H1 (cell line): Measurements from ENCODE around the gene MED31. TPM values are rescaled to one million over a fixed set of nuclear protein-coding genes. Genes with fewer than 3 reads are reported as not detected.

Experiments
- CTCF ChIA-PET: fragments of 300-600 bp; sonication (Branson Sonifier 250); formaldehyde crosslinking; loops from one replicate; lab custom pipeline; 2021; ENCODE audit not compliant: partially characterized antibody; lab: Charles Lee
- POLR2A ChIA-PET: fragments of 300-600 bp; sonication (Branson Sonifier 250); formaldehyde crosslinking; loops from one replicate; lab custom pipeline; 2021; ENCODE audit warnings: inconsistent platforms; ENCODE audit not compliant: partially characterized antibody; lab: Charles Lee
- DNase-seq, 2 experiments: peaks; one replicate each; pipeline versions ENCODE4 v3.0.0 to v3.0.0-alpha.2; 2010 to 2022; ENCODE audit warnings: low spot score in 2 of 2, low read depth in 1 of 2, mixed read lengths in 1 of 2
- FAIRE-seq: peaks from 2 replicates; lab custom pipeline; 2011; peaks lifted over from hg19 to GRCh38; lab: Jason Lieb, UNC
- H2AFZ ChIP-seq: 2 replicates; pipeline ENCODE4 v1.8.1; 2012; ENCODE audit warnings: low read length, inconsistent platforms
- H2AK5ac ChIP-seq: 2 replicates; pipeline ENCODE4 v1.6.1; 2013; ENCODE audit warnings: low read depth, low read length
- H2BK120ac ChIP-seq: replicated peaks from 2 replicates; pipeline ENCODE3; 2013; ENCODE audit warnings: low read depth, low read length, inconsistent platforms
- H2BK12ac ChIP-seq: 2 replicates; pipeline ENCODE4 v1.6.1; 2013; ENCODE audit warnings: low read depth, low read length
- H2BK15ac ChIP-seq: 2 replicates; pipeline ENCODE4 v1.6.1; 2013; ENCODE audit warnings: low read length
- H2BK20ac ChIP-seq: 2 replicates; pipeline ENCODE4 v1.6.1; 2013; ENCODE audit warnings: low read length
- H2BK5ac ChIP-seq: 2 replicates; pipeline ENCODE4 v1.6.1; 2013; ENCODE audit warnings: low read depth, low read length
- H3K14ac ChIP-seq: 2 replicates; pipeline ENCODE4 v1.6.1; 2013; ENCODE audit warnings: inconsistent platforms; ENCODE audit not compliant: insufficient read length
- H3K18ac ChIP-seq: 2 replicates; pipeline ENCODE4 v1.6.1; 2013; ENCODE audit warnings: low read length; ENCODE audit errors: extremely low read depth
- H3K23ac ChIP-seq: 2 replicates; pipeline ENCODE4 v1.6.1; 2013; ENCODE audit warnings: inconsistent platforms; ENCODE audit not compliant: insufficient read length
- H3K23me2 ChIP-seq: 2 replicates; pipeline ENCODE4 v1.6.1; 2013; ENCODE audit warnings: low read depth, low read length
- H3K27ac ChIP-seq: 2 replicates; pipeline ENCODE4 v1.6.1; 2011; ENCODE audit warnings: low read depth, low read length, inconsistent platforms
- H3K27me3 ChIP-seq, 4 experiments: replicated peaks in 1 of 4; 1 replicate in 1 of 4; 2 replicates in 3 of 4; pipeline versions ENCODE4 v1.6.1 to v1.8.1; 2011 to 2013; ENCODE audit warnings: low read length in 3 of 4, mild to moderate bottlenecking in 3 of 4, inconsistent platforms in 2 of 4, mixed read lengths in 2 of 4, moderate library complexity in 1 of 4; ENCODE audit not compliant: control insufficient read depth in 3 of 4, insufficient read depth in 3 of 4; ENCODE audit errors: extremely low read depth in 1 of 4
- H3K36me3 ChIP-seq, 4 experiments: 2 replicates each; pipeline versions ENCODE4 v1.6.1 to v1.8.1; 2011 to 2013; ENCODE audit warnings: mild to moderate bottlenecking in 4 of 4, low read length in 3 of 4, moderate library complexity in 2 of 4, control low read depth in 1 of 4, inconsistent platforms in 1 of 4; ENCODE audit not compliant: insufficient read depth in 4 of 4, control insufficient read depth in 2 of 4
- H3K4ac ChIP-seq: replicated peaks from 2 replicates; pipeline ENCODE3; 2013; ENCODE audit warnings: low read length, low read depth, mixed read lengths, inconsistent platforms; ENCODE audit not compliant: insufficient read length
- H3K4me1 ChIP-seq, 4 experiments: replicated peaks in 1 of 4; 1 replicate in 1 of 4; 2 replicates in 3 of 4; pipeline versions ENCODE4 v1.6.1 to v1.8.1; 2011 to 2013; ENCODE audit warnings: low read length in 3 of 4, inconsistent platforms in 2 of 4, mixed read lengths in 1 of 4; ENCODE audit not compliant: insufficient read depth in 4 of 4, control insufficient read depth in 3 of 4
- H3K4me2 ChIP-seq, 2 experiments: 2 replicates each; pipeline versions ENCODE4 v1.6.1 to v1.8.1; 2011 to 2013; ENCODE audit warnings: low read depth in 2 of 2, low read length in 2 of 2, control low read depth in 1 of 2, inconsistent platforms in 1 of 2, mild to moderate bottlenecking in 1 of 2; ENCODE audit not compliant: insufficient read depth in 1 of 2
- H3K4me3 ChIP-seq, 4 experiments: fragments of 200-600, 300-600 bp in 1 of 4; sonication (generic), shearing (Covaris generic), sonication (Bioruptor Twin) in 1 of 4; 2 replicates each; pipeline versions ENCODE4 v1.5.1 to v1.8.1; 2011 to 2016; ENCODE audit warnings: low read length in 4 of 4, low read depth in 3 of 4, control low read depth in 2 of 4, inconsistent platforms in 2 of 4, mild to moderate bottlenecking in 2 of 4, mixed read lengths in 1 of 4, moderate library complexity in 1 of 4; ENCODE audit not compliant: insufficient read depth in 2 of 4; ENCODE audit errors: extremely low read depth in 1 of 4
- H3K56ac ChIP-seq: replicated peaks from 2 replicates; pipeline ENCODE3; 2013; ENCODE audit warnings: low read depth, mild to moderate bottlenecking, mixed read lengths, low read length, inconsistent platforms; ENCODE audit not compliant: insufficient read length
- H3K79me1 ChIP-seq: 2 replicates; pipeline ENCODE4 v1.6.1; 2013; ENCODE audit warnings: low read depth, low read length, control low read depth
- H3K79me2 ChIP-seq, 2 experiments: 2 replicates each; pipeline versions ENCODE4 v1.6.1 to v1.8.1; 2012 to 2013; ENCODE audit warnings: low read length in 2 of 2, mild to moderate bottlenecking in 2 of 2, inconsistent platforms in 1 of 2; ENCODE audit not compliant: insufficient read depth in 2 of 2, control insufficient read depth in 1 of 2
- H3K9ac ChIP-seq, 4 experiments: replicated peaks in 1 of 4; 1 replicate in 1 of 4; 2 replicates in 3 of 4; pipeline versions ENCODE4 v1.6.1 to v1.8.1; 2011 to 2013; ENCODE audit warnings: low read depth in 3 of 4, low read length in 3 of 4, control low read depth in 2 of 4, mild to moderate bottlenecking in 2 of 4, moderate library complexity in 2 of 4, inconsistent platforms in 1 of 4; ENCODE audit errors: extremely low read depth in 1 of 4
- H3K9me3 ChIP-seq, 2 experiments: 2 replicates each; pipeline versions ENCODE4 v1.6.1 to v1.8.1; 2012 to 2013; ENCODE audit warnings: mild to moderate bottlenecking in 2 of 2, moderate library complexity in 2 of 2, control low read depth in 1 of 2, inconsistent platforms in 1 of 2, low read depth in 1 of 2, low read length in 1 of 2, mixed read lengths in 1 of 2; ENCODE audit not compliant: insufficient read depth in 2 of 2
- H4K20me1 ChIP-seq, 2 experiments: replicated peaks in 1 of 2; 2 replicates each; pipeline versions ENCODE3 to v1.8.1; 2011 to 2013; ENCODE audit warnings: inconsistent platforms in 2 of 2, low read length in 2 of 2, mild to moderate bottlenecking in 1 of 2; ENCODE audit not compliant: insufficient read depth in 2 of 2, control insufficient read depth in 1 of 2
- H4K5ac ChIP-seq: 2 replicates; pipeline ENCODE4 v1.6.1; 2013; ENCODE audit warnings: low read length, low read depth, mixed read lengths, inconsistent platforms; ENCODE audit not compliant: insufficient read length
- H4K8ac ChIP-seq: 2 replicates; pipeline ENCODE4 v1.8.0; 2013; ENCODE audit warnings: mild to moderate bottlenecking, moderate library complexity, low read length, inconsistent platforms; ENCODE audit not compliant: insufficient read depth; ENCODE audit errors: extremely low read depth
- H4K91ac ChIP-seq: replicated peaks from 2 replicates; pipeline ENCODE3; 2013; ENCODE audit warnings: low read length, mixed read lengths, inconsistent platforms; ENCODE audit not compliant: insufficient read length
- BRCA1 ChIP-seq: IDR thresholded peaks from 2 replicates; pipeline ENCODE4 v1.6.1; 2012; ENCODE audit warnings: low read depth, low read length, improper control_type of control experiment
- CBX5 ChIP-seq: fragments of 300-800, 300-1000 bp; sonication (generic); IDR thresholded peaks from 2 replicates; pipeline ENCODE4 v1.7.1; 2016; ENCODE audit warnings: antibody characterized with exemption, low read length, low read depth
- CHD1 ChIP-seq: IDR thresholded peaks from 2 replicates; pipeline ENCODE4 v1.6.1; 2012; ENCODE audit warnings: low read depth, low read length, improper control_type of control experiment
- EZH2 ChIP-seq: fragments of 200-600 bp; sonication (generic); IDR thresholded peaks from 2 replicates; pipeline ENCODE4 v1.7.1; 2012; ENCODE audit warnings: low read depth, mild to moderate bottlenecking, moderate library complexity, low read length, inconsistent platforms; ENCODE audit not compliant: severe bottlenecking
- FOSL1 ChIP-seq: IDR thresholded peaks from 2 replicates; pipeline ENCODE4 v1.6.1; 2011; ENCODE audit warnings: mild to moderate bottlenecking, low read depth, low read length, moderate library complexity; ENCODE audit not compliant: insufficient read depth
- GTF2F1 ChIP-seq: IDR thresholded peaks from 2 replicates; pipeline ENCODE4 v1.6.1; 2012; ENCODE audit warnings: low read depth, low read length, improper control_type of control experiment, borderline replicate concordance
- KDM4A ChIP-seq: IDR thresholded peaks from one replicate; pipeline ENCODE4 v1.7.1; 2012; ENCODE audit warnings: low read depth, mild to moderate bottlenecking, moderate library complexity, low read length, inconsistent platforms; ENCODE audit not compliant: severe bottlenecking
- POU5F1 ChIP-seq: IDR thresholded peaks from 2 replicates; pipeline ENCODE4 v1.6.1; 2011; ENCODE audit warnings: low read depth, mild to moderate bottlenecking, low read length, moderate library complexity
- RAD21 ChIP-seq, 2 experiments: IDR thresholded peaks in 1 of 2; conservative IDR thresholded peaks in 1 of 2; 2 replicates each; pipeline ENCODE4 v1.6.1; 2011; ENCODE audit warnings: low read depth in 2 of 2, low read length in 2 of 2, improper control_type of control experiment in 1 of 2, inconsistent platforms in 1 of 2, mild to moderate bottlenecking in 1 of 2, moderate library complexity in 1 of 2
- SAP30 ChIP-seq: fragments of 300-600 bp; sonication (generic); IDR thresholded peaks from 2 replicates; pipeline ENCODE4 v1.7.1; 2012; ENCODE audit warnings: low read length, moderate library complexity, mild to moderate bottlenecking, inconsistent platforms; ENCODE audit not compliant: insufficient read depth, insufficient replicate concordance
- SIX5 ChIP-seq: IDR thresholded peaks from 2 replicates; pipeline ENCODE4 v1.6.1; 2011; ENCODE audit warnings: mild to moderate bottlenecking, low read depth, low read length
- SP2 ChIP-seq: IDR thresholded peaks from 2 replicates; pipeline ENCODE4 v1.6.1; 2012; ENCODE audit warnings: mild to moderate bottlenecking, low read length, inconsistent platforms
- SP4 ChIP-seq: IDR thresholded peaks from 2 replicates; pipeline ENCODE4 v1.6.1; 2012; ENCODE audit warnings: low read length, inconsistent platforms
- TAF1 ChIP-seq: IDR thresholded peaks from 2 replicates; pipeline ENCODE4 v1.6.1; 2011; ENCODE audit warnings: mild to moderate bottlenecking, low read depth, low read length
- TEAD4 ChIP-seq: IDR thresholded peaks from 2 replicates; pipeline ENCODE4 v1.6.1; 2012; ENCODE audit warnings: low read depth, low read length, inconsistent platforms, mixed read lengths
- WGBS, 2 experiments: shearing (Covaris generic) in 1 of 2; methylation state at CpG; one replicate each; pipeline versions ENCODE4 v1.1.6 to v1.1.7; 2013 to 2015; ENCODE audit warnings: low lambda C conversion rate in 2 of 2, mixed read lengths in 2 of 2, inconsistent platforms in 1 of 2, low coverage in 1 of 2, missing lambda C conversion rate in 1 of 2; ENCODE audit not compliant: insufficient replicate concordance in 2 of 2, insufficient coverage in 1 of 2, insufficient read length in 1 of 2; ENCODE audit errors: extremely low coverage in 1 of 2, missing lambda C conversion rate in 1 of 2; 5-methylcytosine and 5-hydroxymethylcytosine counted together
- polyA plus RNA-seq, 7 experiments: library from polyadenylated mRNA; depleted of rRNA in 3 of 7; stranded (reverse) in 5 of 7; unstranded in 2 of 7; fragments of >200 nt in 5 of 7; fragments of 200-250 nt in 2 of 7; gene quantifications; 1 replicate in 5 of 7; 2 replicates in 1 of 7; 4 replicates in 1 of 7; pipeline versions ENCODE4 v1.2.1 to v1.2.3, GENCODE V29; 2011 to 2013; ENCODE audit warnings: missing spikeins in 2 of 7, mixed read lengths in 2 of 7
- total RNA-seq: library from RNA; stranded (reverse); fragmentation: NEBNext Ultra II Directional; extraction: Animal tissue kit (Norgen Biotek cat#: 25700); gene quantifications from 2 replicates; pipeline ENCODE4 v1.2.1, GENCODE V29; 2021

MED31 gene
- total and polyA plus RNA-seq, 2 of the 8 experiments (the other 6 are each of a cell fraction or from before 2014, with no cell fraction given): 4.6 to 12.3 TPM

- WGBS, 2 experiments: 87% methylated on average over 7 of the region's 7 CpGs; no CpG with 5 or more reads in 1 of the 2 experiments
- ChIA-PET POLR2A (interaction anchor here (1.6 kb wide), 1 partner anchor 14 kb away, joined by 3 read pairs; no protein-coding TSS in a partner anchor), CTCF (no interaction called here)
- Histone ChIP-seq H3K27me3 (no peaks in the 10 kb centered on the region), H3K4ac (no peak overlapping the region), H2AFZ (no peak overlapping the region), H2AK5ac (no peak overlapping the region), H3K27ac (no peak overlapping the region), H4K8ac (no peak overlapping the region), H3K56ac (no peak overlapping the region), H2BK20ac (no peak overlapping the region), H3K23ac (no peak overlapping the region), H3K4me3 (no peak overlapping the region), H2BK5ac (no peak overlapping the region), H2BK15ac (no peak overlapping the region), H3K9ac (no peak overlapping the region), H4K20me1 (no peaks in the 10 kb centered on the region), H3K79me1 (no peaks in the 10 kb centered on the region), H3K4me2 (no peak overlapping the region), H3K18ac (no peak overlapping the region), H3K79me2 (no peaks in the 10 kb centered on the region), H4K91ac (no peak overlapping the region), H2BK12ac (no peak overlapping the region), H3K9me3 (no peaks in the 10 kb centered on the region), H3K36me3 (peaks cover 3 to 53% (median 22%) of the 10 kb centered on the region in 4 experiments), H3K4me1 (no peaks in the 10 kb centered on the region), H4K5ac (no peak overlapping the region), H3K14ac (no peak overlapping the region), H2BK120ac (no peak overlapping the region), H3K23me2 (no peaks in the 10 kb centered on the region)
- no peak for DNase-seq
- FAIRE-seq: no peak
- TF ChIP-seq FOSL1 (no peak), BRCA1 (no peak), TEAD4 (no peak), CHD1 (no peak), EZH2 (no peak), CBX5 (no peak), SIX5 (no peak), SP4 (no peak), RAD21 (IDR thresholded peaks at IDR 0.05 in 1 of 2, conservative IDR thresholded peaks at IDR 0.05 in 1 of 2; ENCODE audit: low read depth in 2 of 2, low read length in 2 of 2) (no peak), KDM4A (no peak), TAF1 (no peak), GTF2F1 (no peak), SP2 (no peak), POU5F1 (no peak), SAP30 (no peak)
These were observed 55.3 kb downstream of the MED31 start for GRCh38 chr17:6596081-6596480.
